Cardiac fibroblast (primary cell): Measurements from ENCODE around the gene RGR.

ENCODE experiments used
- DNase-seq, 2 donors: peaks; one replicate each; pipeline versions ENCODE4 v3.0.0 to v3.0.0-alpha.2; 2010; ENCODE audit warnings: low read depth in 2 of 2
- H3K4me3 ChIP-seq, 2 donors: replicated peaks in 1 of 2; 1 replicate in 1 of 2; 2 replicates in 1 of 2; pipeline ENCODE4 v1.5.1; 2011; ENCODE audit warnings: low read depth in 2 of 2, low read length in 2 of 2, mild to moderate bottlenecking in 2 of 2, moderate library complexity in 1 of 2
- TF ChIP-seq, protein P1 (sequence below): IDR thresholded peaks from one replicate; pipeline ENCODE4 v1.5.1; 2011; ENCODE audit warnings: low read depth, mild to moderate bottlenecking, low read length, inconsistent platforms

Gene RGR

DNA sequence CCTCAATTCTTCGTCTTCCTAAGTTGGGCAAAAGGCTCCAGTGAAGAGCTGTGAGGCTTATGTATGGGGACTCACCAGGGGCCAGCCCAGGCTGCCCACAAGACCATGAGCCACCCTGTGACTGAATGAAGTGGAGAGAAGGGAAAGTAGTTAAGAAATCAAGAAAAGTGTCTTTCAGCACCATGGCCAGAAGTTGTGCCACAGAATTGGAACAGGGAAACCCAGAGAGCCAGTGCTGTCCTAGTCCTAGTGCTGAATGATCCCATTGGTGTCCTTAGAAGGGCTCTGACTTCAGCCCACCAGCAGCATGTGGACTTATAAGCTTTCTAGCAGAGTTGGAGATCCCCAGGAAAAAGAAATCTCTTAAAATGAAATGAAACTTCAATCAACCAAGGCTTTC lies 46.5 kb downstream of the RGR start:
- TF ChIP-seq, protein P1, sequence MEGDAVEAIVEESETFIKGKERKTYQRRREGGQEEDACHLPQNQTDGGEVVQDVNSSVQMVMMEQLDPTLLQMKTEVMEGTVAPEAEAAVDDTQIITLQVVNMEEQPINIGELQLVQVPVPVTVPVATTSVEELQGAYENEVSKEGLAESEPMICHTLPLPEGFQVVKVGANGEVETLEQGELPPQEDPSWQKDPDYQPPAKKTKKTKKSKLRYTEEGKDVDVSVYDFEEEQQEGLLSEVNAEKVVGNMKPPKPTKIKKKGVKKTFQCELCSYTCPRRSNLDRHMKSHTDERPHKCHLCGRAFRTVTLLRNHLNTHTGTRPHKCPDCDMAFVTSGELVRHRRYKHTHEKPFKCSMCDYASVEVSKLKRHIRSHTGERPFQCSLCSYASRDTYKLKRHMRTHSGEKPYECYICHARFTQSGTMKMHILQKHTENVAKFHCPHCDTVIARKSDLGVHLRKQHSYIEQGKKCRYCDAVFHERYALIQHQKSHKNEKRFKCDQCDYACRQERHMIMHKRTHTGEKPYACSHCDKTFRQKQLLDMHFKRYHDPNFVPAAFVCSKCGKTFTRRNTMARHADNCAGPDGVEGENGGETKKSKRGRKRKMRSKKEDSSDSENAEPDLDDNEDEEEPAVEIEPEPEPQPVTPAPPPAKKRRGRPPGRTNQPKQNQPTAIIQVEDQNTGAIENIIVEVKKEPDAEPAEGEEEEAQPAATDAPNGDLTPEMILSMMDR, result no peak
- peak; percentile 61 to 68 for DNase-seq
- no peak overlapping the region for H3K4me3 ChIP-seq

GRCh38 chr10:84292502-84292901 lies 47.6 kb downstream of the RGR start:
- H3K4me3 ChIP-seq, result no peak overlapping the region
- TF ChIP-seq, protein P1, result no peak
- no peak for DNase-seq

GRCh38 chr10:84293171-84293570 lies 48.3 kb downstream of the RGR start:
- DNase-seq, result no peak

DNA sequence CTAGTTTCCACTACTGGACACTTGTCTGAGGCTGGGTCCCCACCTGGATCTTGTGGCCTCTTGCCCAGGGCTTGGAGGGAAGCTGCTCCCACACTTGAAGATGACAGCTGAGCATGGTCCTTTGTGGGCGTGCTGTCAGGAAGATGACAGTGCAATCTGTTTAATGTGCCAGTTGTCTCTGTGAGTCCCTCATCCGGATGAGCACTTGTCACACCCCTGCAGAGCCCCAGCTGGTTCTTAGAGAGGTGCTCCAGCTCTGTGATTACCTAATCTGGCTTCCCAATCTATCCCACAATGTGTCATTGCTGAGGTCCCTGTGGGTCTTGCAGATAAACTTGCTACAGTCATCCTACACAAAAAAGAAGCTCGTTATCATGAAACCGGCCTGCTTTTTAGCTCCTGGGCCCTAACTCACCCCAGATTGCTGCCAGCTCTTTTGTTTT lies 48.7 kb downstream of the RGR start:
- H3K4me3 ChIP-seq, result no peak overlapping the region
- DNase-seq, result no peak
- TF ChIP-seq, protein P1, result no peak

More at GRCh38 chr10:84293171-84293570, 48.3 kb downstream of the RGR start:
- no peak overlapping the region for H3K4me3 ChIP-seq
- TF ChIP-seq, protein P1, result no peak

- DNase-seq, result no peak
- TF ChIP-seq, protein P1, result no peak
- no peak overlapping the region for H3K4me3 ChIP-seq
Measured at GRCh38 chr10:84294766-84295447, 50.1 kb downstream of the RGR start.

GRCh38 chr10:84296091-84296981 lies 51.5 kb downstream of the RGR start:
- DNase-seq, result peak; percentile 52 to 81
- no peak overlapping the region for H3K4me3 ChIP-seq
- TF ChIP-seq, protein P1, result no peak
